SH-SY5Y (cell line): ENCODE measurements around the gene SUSD6.

Experiments
- GATA2 ChIP-seq: IDR thresholded peaks from 2 replicates; pipeline ENCODE4 v1.6.1; 2011; ENCODE audit warnings: mild to moderate bottlenecking, low read depth, low read length
- GATA3 ChIP-seq: IDR thresholded peaks from 2 replicates; pipeline ENCODE4 v1.6.1; 2011; ENCODE audit warnings: low read depth, mild to moderate bottlenecking, low read length, moderate library complexity

- TF ChIP-seq GATA3 = no peak
- TF ChIP-seq GATA2 = no peak
Measured at GRCh38 chr14:69612783-69613130, 1.4 kb downstream of the SUSD6 start.
